Glutamatergic neuron (in vitro differentiated cells): ENCODE data around the gene ACVR2B. TPM values are rescaled to one million over a fixed set of nuclear protein-coding genes. Genes with fewer than 3 reads are reported as not detected.

Experiments
- DNase-seq: peaks from one replicate; pipeline ENCODE4 v3.0.0; 2022
- H3K27ac Mint-ChIP-seq: one replicate; pipeline ENCODE4 v1.8.0; 2020; ENCODE audit warnings: mild to moderate bottlenecking, mixed read lengths, inconsistent platforms; ENCODE audit not compliant: unreplicated experiment
- H3K27me3 Mint-ChIP-seq: one replicate; pipeline ENCODE4 v1.8.0; 2020; ENCODE audit warnings: mild to moderate bottlenecking, moderate library complexity, mixed read lengths, inconsistent platforms; ENCODE audit not compliant: unreplicated experiment
- H3K36me3 Mint-ChIP-seq: one replicate; pipeline ENCODE4 v1.8.0; 2020; ENCODE audit warnings: mild to moderate bottlenecking, mixed read lengths, inconsistent platforms; ENCODE audit not compliant: unreplicated experiment
- H3K4me1 Mint-ChIP-seq: one replicate; pipeline ENCODE4 v1.8.0; 2020; ENCODE audit warnings: mild to moderate bottlenecking, low read depth, mixed read lengths, inconsistent platforms; ENCODE audit not compliant: unreplicated experiment
- H3K4me3 Mint-ChIP-seq: one replicate; pipeline ENCODE4 v1.8.0; 2020; ENCODE audit warnings: mild to moderate bottlenecking, mixed read lengths, inconsistent platforms; ENCODE audit not compliant: unreplicated experiment
- H3K9me3 Mint-ChIP-seq: one replicate; pipeline ENCODE4 v1.8.0; 2020; ENCODE audit warnings: mild to moderate bottlenecking, moderate library complexity, mixed read lengths, inconsistent platforms; ENCODE audit not compliant: unreplicated experiment
- total RNA-seq: library from RNA; stranded (reverse); fragmentation: NEBNext Ultra II Directional; extraction: Animal tissue kit (Norgen Biotek cat#: 25700); gene quantifications from one replicate; pipeline ENCODE4 v1.2.1, GENCODE V29; 2021; ENCODE audit not compliant: unreplicated experiment
- TF ChIP-seq, protein P1 (sequence below): fragments of 200-600 bp; sonication (generic); IDR thresholded peaks from one replicate; pipeline ENCODE4 v1.5.0; 2021; ENCODE audit not compliant: partially characterized antibody, unreplicated experiment

The ACVR2B gene
- total RNA-seq, 1 donor from 2014 or later: 122 TPM

DNA sequence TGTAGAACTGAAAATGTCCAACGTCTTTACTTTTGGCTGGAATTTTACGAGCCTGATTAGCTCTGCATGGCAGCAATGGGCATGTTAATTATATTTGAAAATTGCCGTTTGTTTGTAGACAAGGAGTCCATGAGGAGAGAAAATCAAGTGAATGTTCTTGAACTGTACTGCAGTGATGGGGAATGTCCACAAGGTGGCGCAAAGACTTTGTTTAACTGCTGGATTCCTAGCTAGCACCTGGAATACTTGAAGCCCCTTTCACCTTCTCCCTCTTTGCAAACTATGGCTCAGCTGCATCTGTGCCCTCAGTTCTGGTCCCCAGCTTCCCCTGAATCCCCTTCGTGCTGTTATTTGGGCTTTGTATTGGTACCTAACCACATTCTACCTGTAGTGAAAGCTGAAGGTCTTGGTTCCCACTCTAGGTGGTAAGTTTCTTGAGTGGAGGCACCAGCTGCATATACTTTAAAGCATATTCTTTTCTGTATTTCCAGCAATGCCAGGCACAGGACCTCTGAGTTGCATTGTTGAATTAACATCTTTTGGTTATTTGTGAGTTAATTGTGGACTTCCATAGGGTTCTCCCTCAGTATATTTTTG, 67.8 kb downstream of the ACVR2B start:
- TF ChIP-seq, protein P1, sequence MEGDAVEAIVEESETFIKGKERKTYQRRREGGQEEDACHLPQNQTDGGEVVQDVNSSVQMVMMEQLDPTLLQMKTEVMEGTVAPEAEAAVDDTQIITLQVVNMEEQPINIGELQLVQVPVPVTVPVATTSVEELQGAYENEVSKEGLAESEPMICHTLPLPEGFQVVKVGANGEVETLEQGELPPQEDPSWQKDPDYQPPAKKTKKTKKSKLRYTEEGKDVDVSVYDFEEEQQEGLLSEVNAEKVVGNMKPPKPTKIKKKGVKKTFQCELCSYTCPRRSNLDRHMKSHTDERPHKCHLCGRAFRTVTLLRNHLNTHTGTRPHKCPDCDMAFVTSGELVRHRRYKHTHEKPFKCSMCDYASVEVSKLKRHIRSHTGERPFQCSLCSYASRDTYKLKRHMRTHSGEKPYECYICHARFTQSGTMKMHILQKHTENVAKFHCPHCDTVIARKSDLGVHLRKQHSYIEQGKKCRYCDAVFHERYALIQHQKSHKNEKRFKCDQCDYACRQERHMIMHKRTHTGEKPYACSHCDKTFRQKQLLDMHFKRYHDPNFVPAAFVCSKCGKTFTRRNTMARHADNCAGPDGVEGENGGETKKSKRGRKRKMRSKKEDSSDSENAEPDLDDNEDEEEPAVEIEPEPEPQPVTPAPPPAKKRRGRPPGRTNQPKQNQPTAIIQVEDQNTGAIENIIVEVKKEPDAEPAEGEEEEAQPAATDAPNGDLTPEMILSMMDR: peak; percentile 93
- no peaks in the 10 kb centered on the region for H3K27me3 Mint-ChIP-seq
- H3K4me3 Mint-ChIP-seq: no peak overlapping the region
- H3K9me3 Mint-ChIP-seq: no peaks in the 10 kb centered on the region
- DNase-seq: peak; percentile 69
- no peaks in the 10 kb centered on the region for H3K4me1 Mint-ChIP-seq
- no peaks in the 10 kb centered on the region for H3K36me3 Mint-ChIP-seq
- no peak overlapping the region for H3K27ac Mint-ChIP-seq

DNA sequence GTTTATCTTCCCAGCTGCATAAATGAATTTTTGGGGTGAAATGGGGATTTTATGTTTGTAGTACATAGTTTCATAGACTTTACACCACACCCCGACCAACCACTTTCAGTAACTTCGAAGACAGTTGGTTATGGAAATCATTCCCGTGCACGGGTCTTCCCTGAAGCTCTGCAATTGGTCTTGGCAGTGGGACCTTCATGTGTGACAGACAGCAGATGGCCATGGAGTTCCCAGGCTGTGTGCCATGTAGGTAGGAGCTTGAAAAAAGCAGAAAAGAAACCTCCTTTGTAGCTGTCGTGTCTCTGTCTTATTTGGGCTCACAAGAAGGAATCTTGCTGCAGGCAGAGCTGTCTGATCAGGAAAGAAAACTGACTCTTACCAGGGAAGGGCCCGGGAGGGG, 68.3 kb downstream of the ACVR2B start:
- no peak overlapping the region for H3K27ac Mint-ChIP-seq
- DNase-seq: no peak
- no peaks in the 10 kb centered on the region for H3K27me3 Mint-ChIP-seq
- H3K9me3 Mint-ChIP-seq: no peaks in the 10 kb centered on the region
- no peak overlapping the region for H3K4me3 Mint-ChIP-seq
- H3K36me3 Mint-ChIP-seq: no peaks in the 10 kb centered on the region
- TF ChIP-seq, protein P1: no peak
- no peaks in the 10 kb centered on the region for H3K4me1 Mint-ChIP-seq

DNA sequence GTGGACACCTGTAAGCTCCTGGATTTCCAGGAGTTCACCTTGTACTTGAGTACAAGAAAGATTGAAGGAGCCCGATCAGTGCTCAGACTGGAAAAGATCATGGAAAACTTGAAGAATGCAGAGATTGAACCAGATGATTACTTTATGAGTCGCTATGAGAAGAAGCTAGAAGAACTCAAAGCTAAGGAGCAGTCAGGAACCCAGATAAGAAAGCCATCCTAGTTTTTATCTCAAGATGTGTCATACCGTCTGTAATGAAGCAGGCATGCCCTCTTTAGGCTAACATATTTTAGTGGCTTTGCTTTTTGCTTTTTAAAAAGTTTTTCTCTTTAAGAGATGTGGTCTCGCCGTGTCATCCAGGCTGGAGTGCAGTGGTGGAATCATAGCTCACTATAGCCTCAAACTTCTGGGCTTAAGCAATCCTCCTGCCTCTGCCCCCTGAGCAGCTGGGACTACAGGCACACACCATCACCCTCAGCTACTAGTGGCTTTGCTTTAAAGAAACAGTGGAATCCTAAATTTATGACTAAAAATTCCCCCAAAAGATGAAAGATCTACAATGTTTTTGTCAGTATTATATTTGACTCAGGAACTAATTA, 70.5 kb downstream of the ACVR2B start:
- no peak for DNase-seq
- Mint-ChIP-seq H3K4me1 (no peaks in the 10 kb centered on the region), H3K36me3 (no peaks in the 10 kb centered on the region), H3K9me3 (no peaks in the 10 kb centered on the region), H3K27me3 (no peaks in the 10 kb centered on the region), H3K4me3 (no peak overlapping the region), H3K27ac (no peak overlapping the region)
- TF ChIP-seq, protein P1: no peak

DNA sequence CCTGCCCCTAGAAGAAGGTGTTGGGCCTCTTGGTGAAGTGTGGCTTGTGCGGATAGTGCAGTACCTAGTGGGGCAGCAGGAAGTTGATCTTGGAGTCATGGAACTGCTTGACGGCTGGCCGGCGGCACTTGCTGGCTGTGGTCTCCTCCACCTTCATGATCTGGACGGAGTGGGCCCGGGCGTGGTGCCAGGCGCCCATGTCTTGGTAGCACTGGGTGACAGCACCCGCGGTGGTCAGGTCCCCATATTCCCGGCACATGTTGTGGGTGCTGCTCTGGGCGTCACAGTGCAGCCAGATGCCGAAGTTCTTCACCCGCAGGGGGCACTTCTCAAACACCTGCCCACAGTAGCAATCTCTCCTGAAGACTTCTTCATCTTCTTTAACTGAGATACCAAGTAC, 73.1 kb downstream of the ACVR2B start:
- H3K9me3 Mint-ChIP-seq: no peaks in the 10 kb centered on the region
- peaks cover under 1% of the 10 kb centered on the region for H3K36me3 Mint-ChIP-seq
- no peak for DNase-seq
- no peak overlapping the region for H3K27ac Mint-ChIP-seq
- H3K27me3 Mint-ChIP-seq: peaks cover 3% of the 10 kb centered on the region
- H3K4me1 Mint-ChIP-seq: no peaks in the 10 kb centered on the region
- TF ChIP-seq, protein P1: no peak
- H3K4me3 Mint-ChIP-seq: no peak overlapping the region

DNA sequence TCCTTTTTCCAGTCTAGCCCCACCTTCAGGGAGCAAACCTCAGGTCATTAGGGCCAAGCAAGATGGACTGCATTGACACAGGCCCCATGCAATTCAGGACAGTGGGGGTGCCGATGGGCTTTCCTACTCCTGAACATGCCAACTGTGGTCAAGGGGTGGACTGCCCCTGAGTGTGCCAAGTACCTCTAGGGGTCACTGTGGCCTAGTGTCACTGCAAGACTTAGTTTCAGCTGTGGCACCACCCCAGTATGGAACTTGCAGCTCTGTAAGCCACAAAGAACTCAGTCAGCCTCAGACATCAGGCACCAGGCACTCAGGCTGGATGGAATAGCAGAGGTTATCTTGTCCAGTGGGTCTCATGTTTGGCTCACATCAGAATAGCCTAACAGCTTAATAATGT, 74.8 kb downstream of the ACVR2B start:
- Mint-ChIP-seq H3K4me1 (no peaks in the 10 kb centered on the region), H3K36me3 (peaks cover 5% of the 10 kb centered on the region), H3K27me3 (peaks cover 3% of the 10 kb centered on the region), H3K4me3 (no peak overlapping the region), H3K9me3 (no peaks in the 10 kb centered on the region), H3K27ac (no peak overlapping the region)
- TF ChIP-seq, protein P1: no peak
- no peak for DNase-seq
